ENCODE data around the gene HRH4.
A peak's percentile ranks its signal among the peaks of the same experiment; 100 is the strongest.

Gene HRH4

DNA sequence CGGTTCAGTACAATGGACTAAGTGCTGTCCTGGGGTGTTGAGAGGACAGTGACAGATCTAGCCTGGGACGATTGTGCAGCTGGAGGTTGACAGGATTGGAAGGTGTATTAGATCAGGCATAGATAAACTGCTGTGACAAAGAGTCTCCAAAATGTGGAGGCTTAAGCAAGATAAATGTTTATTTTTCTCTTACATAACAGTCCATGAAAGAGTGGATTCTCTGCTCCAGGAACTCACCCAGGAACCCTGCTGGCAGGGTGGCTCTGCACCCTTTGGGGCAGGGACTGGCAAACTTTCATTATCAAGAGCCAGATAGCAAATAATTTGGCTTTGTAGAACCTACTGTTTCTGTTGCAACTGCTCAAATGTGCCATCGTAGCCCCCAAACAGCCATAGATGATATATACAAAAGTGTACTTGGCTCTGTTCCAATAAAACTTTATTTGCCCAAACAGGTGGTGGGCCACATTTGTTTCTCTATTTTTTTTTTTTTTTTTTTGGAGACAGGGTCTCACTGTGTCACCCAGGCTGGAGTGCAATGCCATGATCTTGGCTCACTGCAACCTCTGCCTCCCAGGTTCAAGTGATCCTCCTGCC is 9.7 kb downstream of the HRH4 start:
- DNase-seq, result no peak

DNA sequence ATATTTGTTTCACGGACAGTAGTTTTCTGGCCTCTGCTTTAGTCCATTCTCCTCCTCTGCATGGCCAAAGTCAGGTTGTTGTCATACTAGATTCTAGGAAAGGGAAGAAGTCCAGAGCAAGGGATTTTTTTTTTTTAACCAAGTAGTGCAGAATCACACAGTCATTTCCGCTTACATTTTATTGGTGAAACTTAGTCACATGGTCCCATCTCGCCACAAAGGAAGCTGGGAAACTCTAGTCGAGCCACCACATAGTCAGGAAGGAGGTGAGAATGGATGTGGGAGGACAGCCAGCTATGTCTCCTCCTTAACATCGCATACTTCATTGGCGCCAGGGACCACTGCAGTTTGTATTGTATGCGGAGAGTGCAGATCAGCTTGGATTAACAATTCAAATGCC is 10.4 kb downstream of the HRH4 start:
- no peak for DNase-seq

DNA sequence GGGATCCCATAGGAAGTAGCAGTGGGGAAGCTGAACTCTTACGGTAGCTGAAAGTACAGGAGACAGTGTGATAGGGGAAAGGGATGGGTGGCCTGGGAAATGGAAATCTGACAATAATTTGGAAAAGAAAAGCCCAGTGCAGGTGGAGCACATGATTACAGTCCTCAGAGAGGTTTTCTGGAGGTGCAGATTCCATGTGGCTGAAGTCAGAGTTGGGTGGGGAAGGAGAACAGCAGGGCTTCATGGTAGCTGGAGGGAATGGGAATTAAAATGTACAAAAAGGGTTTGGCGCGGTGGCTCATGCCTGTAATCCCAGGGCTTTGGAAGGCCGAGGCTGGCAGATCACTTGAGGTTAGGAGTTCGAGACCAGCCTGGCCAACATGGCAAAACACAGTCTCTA is 12.2 kb downstream of the HRH4 start:
- DNase-seq, result no peak

DNA sequence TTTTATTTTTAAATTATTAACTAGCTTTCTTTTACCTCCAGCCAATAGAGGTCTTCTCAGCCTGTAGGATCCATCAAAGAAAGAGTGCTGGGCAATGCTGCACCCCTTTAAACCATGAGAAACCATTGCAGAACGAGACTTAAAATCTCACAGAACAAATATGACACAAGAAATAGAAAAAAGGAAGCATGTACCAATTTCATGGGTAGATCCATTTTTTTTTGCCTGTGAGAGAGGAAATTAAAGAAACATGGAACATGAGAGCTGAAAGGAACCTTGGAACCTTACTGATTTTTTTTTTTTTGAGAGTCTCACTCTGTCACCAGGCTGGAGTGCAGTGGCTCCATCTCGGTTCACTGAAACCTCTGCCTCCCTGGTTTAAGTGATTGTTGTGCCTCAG is 14.0 kb downstream of the HRH4 start:
- no peak for DNase-seq

DNA sequence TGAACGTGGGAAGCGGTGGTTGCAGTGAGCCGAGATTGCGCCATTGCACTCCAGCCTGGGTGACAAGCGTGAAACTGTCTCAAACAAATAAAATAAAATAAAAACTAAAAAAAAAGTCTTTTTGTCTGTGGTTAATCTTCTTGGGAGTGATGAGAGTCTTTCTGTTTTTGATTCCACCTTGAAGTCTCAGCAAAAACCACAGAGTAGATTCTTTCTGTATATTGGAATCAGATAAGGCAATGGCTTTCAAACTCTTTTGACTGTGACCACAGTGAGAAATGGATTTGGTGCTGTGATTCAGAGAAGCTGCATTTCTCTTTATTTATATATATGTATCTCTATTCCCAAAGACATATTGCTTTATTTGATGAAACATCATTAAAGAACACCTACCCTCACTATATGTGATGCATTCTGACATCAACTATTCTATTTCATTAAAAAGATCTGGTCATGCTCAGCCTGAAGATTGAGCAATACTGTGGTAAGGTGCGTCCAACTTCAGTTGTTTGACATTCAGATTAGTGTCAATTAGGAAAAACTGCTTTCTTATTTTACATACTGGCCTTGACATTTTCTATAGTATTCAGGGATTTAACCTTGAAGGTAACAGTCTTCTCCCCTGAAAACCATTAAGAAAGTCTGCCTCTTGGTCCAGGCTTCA is 15.6 kb downstream of the HRH4 start:
- DNase-seq, result no peak

DNA sequence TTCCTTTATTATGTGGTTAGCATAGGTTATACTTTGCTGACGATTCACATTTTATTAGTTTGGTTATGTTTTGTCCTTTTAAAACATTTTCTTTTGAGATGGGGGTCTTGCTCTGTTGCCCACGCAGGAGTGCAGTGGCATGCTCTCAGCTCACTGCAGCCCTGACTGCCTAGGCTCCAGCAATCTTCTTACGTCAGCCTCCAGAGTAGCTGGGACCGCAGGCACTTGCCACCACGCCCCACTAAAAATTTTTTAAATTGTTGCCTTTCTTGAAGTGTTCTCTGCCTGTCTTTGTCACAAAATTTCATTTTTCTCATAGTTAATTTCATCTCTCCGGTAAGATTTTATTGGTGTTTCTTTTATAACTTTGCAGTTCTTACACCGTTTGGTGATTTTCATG is 18.9 kb downstream of the HRH4 start:
- DNase-seq, result no peak

DNA sequence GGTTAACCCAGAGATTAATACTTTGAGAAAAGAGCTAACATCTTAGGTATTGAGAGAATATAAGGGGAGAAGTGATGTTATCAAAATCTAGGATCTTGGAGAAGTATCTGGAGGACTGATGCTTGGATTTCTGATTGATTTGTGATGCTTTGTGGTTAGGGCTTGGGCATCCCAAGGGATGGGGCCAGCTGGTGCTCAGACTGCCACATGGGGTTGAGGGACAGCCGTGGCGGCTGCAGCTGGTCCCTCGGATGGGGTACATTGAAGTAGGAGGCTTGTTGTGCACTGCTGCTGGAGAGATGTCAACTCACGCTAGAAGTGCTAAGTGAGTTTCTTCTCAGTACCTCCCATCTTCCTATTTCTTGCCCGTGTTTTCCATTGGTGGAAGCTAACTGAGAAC is 22.4 kb downstream of the HRH4 start:
- DNase-seq, result no peak

DNA sequence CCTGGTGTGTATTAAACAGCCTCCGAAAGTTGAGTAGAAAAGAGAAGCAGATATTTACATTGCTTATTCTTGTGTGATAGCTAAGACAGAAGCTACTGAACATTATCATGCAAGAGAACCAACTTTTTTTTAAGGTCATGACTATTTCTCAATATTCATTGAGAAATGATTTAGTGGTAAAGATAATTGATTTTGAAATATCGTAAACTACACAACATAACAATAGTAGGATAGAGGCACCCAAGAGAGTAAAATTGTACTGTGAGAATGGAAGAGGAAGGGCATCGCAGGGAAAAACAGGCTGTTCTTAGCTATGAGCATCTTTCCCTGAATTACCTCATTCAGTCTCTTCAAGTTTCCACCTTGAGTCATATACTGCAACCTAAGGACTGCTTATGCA is 25.2 kb downstream of the HRH4 start:
- no peak for DNase-seq

DNA sequence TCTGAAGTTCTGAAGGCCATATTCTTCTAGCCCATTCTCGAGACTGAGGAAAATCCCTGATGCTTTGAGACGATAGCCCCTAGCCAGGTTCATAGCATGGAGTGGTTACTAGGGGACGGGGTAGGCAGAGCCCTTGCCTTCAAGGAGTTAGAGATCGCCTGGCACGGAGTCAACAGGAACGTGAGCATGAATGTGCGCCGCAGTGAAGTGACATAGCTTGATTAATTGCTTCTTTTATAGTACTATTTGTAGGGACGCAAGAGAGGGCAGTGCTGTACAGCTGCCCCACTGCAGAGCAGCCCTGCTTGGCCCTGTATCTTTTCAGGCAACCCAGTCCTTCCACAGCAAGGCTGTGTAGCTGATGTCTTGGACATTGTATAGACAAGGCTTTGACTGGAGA is 26.2 kb downstream of the HRH4 start:
- DNase-seq, result no peak

DNA sequence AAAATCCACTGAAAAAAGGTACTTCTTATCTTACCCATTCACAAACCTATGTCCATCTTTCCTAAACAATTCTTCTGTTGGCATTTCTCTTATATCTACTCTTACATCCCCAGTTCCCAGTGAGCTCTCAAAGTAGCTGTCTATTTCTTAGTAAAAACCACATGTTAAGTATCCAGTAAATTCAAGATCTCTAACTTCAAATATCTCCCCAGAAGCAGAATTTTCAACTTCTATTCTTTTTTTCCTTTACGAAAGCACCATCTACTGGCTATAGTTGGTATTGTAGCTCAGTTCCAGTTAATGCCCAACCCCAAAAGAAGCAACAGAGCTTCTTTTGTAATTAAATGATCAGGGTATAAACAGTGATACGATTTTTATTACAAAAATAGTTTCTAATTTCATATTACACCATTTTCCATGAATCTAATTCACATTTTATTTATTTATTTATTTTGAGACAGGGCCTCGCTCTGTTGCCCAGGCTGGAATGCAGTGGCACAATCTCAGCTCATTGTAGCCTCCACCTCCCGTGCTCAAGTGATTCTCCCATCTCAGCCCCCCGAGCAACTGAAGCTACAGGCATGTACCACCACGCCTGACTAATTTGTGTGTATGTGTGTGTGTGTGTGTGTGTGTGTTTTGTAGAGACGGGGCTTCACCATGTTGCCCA is 28.5 kb downstream of the HRH4 start:
- no peak for DNase-seq

DNA sequence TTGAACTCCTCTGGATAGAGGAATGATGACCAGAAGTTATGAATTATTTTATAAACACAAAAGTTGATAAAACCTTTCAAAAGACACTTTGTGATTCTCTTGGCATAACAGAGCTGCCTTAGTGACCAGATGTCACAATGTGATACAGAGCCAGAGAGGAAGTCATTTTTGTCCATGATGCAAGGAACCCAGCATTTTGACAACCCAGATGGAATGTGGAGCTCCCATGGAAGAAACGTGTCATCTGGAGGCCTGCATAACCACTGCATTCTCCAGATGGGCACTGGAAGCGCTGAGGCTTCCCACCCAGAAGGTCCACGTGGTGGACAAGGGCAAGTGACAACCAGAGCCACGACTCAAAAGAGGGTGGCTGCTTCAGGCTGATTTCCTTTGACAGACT is 30.1 kb downstream of the HRH4 start:
- DNase-seq, result no peak

DNA sequence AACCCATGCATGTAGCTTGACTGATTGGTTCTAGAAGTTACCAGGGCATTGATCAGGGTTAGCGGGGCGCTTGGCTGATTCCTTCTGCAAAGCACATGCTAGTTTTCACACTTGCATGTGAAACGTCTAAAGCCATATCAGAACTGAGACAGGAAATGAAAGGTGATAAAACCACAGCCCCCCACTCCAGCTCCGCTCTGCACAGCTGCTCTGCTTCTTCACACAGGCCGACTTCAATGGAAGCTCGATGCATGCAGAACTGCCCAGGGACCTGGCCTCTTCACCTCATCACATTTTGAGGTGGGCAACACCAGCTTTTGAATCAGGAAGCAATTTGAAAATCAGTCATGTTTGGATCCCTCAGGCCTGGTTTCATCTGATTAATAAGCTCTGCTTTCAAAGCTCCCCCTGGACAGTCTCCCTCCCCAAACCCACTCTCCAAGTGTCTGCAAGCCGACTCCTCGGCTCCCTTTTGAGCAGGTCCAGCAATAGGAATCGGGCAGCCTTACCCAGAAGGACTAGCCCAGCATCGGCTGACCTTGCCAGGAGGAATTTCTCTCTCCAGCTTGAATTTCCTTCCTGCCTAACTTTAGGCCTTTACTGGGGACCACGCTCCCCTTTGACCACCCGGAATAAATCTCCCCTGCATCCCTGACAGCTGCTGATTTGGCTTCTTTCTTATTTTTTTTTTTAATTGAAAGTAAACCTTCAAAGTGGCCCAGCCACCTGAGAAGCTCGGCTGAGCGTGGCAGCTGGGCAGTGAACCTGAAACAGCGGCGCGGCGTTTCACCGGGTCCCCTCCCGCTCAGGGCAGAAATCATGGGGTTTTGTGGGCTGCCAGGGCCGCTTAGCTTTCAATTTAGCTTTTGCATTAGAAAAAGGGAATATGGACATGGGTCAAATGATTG is 31.7 kb downstream of the HRH4 start:
- no peak for DNase-seq

DNA sequence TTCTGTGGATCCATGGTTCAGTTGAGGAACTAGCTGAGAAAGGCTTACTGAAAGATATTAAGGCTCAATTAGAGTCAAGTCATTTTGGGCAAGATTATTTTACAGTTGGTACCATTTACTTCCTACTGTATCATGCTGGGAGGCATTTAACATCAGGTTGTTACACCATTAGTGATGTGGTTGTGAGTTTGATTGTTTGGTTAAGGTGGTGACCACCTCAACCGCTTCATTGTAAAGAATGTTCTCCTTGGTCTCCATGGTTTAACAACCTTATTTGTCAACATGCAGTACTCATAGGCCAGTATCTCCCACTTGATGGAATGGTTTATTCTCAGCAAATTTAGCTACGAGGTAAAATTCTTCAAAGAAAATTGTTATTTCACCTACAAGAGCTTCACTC is 34.1 kb downstream of the HRH4 start:
- no peak for DNase-seq

DNA sequence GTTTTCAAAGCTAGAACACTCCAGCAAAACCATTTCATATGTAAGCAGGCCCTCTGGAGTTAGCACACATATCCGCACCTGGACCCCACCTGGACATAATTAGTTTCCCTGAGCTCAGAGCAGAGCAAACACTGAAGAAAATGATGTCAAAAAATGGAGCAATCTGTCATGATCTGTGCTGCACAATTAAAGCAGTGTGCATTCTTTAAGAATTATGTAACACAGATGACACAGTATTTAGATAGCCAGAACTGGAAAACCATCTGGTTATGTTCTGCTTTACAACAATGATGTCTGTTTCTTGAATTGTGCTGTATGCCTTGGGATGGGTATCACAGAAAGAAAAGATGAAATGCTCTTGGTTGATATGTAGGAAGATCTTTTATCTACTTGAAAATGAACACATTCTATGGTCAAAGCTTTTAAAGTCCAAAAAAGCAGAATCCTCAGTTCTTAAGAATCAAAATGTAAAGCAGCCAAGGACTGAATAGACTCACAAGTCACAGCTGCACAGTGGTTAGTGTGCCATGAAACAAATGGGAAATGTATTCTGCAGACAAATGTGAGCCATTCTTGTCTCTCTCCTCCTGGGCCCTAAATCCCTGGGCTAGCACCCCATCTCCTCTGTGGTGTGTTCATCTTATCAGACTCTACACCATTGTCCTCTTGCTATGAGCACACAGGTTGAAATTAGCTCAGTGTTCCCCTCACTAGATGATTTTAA is 36.8 kb downstream of the HRH4 start:
- no peak for DNase-seq

DNA sequence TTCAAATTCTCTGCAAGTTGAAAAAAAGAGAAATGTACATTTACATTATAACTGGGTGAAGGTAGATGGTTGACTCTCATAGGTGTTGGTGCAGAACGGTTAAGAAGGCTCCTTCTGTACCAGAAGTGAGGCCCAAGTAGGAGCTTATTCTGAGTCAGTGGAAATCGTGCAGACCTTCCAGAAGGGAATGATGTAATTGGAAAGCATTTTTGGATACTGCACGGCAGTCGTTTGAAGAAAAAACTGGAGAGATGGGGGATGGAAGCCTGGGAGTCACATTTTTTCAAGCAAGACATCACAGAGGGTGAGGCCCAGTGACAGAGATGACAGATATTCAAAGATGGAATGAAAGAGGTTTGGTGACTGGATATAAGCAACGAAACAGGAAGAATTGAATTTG is 39.4 kb downstream of the HRH4 start:
- DNase-seq, result no peak

DNA sequence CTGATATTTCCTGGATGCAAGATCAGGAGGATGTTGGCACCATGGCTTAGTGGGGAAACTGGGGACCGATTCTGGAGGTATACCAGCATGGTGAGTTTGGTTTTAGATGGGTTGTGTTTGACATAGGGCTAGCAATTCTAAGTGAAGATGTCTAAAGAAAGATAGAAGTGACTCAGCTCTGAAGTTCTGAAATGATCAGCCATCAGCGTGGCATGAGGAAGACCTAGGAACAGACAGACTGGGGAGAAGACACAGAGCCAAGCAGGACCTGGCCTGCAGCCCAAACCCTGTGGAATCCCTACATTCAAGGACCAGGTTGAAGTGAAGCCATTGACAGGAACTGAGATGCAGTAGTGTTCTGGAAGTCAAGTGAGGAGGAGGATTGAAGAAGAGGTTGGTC is 39.8 kb downstream of the HRH4 start:
- no peak for DNase-seq

DNA sequence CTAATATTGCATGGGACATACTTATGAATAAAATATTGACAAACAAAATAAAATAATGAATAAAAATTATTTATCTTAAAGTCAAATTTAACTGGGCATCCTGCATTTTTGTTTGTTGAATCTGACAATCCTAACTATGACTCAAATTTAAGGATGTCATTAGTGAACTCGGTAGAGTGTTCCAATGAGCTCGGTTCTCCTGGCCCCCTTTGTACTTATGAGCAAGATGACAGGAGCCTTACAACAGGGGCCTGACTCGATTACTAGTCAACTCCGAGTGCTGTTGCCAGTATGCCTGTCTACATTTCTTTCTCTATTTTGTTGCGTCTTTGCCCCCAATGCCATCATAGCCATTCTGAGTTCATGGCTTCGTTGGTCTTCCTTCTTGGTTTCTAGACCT is 40.3 kb downstream of the HRH4 start:
- DNase-seq, result no peak

DNA sequence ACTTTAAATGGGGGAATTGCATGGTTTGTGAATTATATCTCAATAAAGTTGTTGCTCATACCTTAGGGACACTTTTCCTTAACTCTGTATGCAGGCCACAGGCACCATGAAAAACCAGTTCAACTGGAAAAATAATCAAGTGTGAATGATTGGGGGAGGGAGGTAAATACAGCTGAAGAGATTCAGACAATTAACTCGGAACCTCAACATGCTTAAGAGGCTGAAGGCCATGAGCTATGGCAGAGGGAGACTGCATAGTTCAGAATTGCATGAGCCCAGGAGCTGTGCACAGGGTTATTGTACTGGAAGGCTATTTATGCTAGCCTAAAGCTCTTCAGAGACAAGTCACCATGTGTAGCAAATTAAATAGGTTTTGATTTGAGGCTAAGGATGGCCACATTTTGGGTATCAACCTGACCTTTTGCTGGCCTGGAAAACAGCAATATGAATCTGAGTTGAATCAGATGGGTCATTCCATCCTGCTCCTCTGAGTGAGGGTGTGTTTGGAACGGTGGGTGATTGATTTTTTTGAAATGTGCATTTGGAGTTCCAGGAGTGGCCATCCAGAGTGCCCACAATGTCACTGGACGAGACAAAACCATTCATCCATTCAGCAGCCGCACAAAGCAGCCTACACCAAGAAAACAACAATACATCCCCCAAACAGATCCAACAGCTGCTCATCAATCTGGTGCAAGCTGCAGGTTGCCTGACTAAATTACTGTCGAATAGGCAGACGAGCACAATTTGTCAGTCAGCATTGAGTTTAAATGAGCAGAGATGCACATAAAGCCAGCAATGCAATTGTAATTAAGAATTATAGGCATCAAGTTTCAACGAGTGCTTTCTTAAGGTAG is 42.5 kb downstream of the HRH4 start:
- DNase-seq, result no peak

DNA sequence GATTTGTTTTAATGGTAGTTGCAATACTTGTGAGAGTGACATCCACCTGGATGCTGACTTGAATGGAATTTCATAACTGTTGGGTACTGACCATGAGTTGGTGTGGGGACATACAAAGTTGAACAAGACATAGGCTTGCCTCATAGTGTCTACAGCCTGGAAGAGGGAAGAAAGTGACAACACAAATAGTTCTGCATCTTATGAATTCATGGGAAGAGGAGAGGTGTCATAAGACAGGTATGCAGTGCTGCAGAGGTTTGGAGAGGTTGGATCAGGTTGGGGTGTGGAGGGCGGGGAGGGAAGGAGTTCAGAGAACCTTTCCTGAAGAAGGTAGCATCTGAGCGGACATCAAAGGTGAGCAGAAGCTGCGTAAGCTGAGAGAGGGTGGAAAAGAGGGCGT is 44.0 kb downstream of the HRH4 start:
- no peak for DNase-seq

DNA sequence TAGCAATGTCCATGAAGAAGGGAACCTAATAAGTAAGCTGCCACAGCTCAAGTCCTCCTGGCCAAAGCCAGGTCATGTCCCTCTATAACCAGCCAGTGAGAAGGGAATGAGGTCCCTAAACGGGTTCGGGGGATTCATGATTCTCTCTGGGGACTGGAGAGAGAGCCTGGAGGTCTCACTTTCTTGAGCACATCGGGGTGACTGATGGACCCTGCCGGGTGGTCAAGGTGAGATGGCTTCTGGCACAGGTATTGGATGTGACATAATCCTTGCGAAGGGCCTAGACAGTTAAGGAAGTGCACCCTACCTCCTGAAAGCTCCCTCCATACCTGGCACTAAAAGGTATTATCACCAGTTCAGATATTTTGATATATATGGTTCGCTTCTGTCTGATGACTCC is 45.7 kb downstream of the HRH4 start:
- DNase-seq, result no peak

DNA sequence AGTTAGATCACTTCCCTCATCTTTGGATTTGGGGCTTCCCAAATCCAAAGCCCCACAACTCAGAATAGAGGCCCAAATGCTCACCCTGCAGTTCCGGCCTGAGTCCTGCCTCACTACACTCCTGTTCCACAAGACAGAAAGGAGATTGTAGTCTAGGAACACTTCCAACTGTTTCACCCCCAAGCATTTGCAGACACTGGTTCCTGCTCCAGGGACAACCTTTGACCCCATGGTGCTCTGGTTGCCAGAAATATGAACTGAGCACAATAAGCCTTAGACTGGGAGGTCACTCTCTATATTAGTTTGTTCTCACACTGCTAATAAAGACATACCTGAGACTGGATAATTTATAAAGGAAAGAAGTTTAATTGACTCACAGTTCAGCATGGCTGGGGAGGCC is 49.0 kb downstream of the HRH4 start:
- DNase-seq, result no peak

DNA sequence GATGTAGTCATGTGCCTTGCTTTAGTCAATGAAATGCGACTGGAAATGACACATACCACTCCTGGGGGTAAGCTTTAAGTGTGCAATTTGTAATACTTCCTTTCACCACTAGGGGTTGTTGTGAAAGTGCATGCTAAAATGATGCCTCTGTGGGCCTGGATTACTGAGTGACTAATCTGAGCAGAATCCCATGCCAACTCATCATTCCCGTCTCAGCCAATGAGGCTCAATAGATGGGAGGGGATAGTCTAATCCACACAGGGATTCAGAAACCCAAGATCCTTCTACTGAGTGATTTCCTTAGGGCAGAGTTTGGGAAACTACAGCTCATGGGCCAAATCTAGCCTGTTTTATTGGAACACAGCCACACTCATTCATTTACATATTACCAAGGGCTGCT is 54.0 kb downstream of the HRH4 start:
- peak; percentile 21 for DNase-seq
